ENCODE measurements around the gene KCNQ1. TPM values are rescaled to one million over a fixed set of nuclear protein-coding genes. Genes with fewer than 3 reads are reported as not detected.
A peak's percentile ranks its signal among the peaks of the same experiment; 100 is the strongest.

Gene KCNQ1
- total and polyA plus RNA-seq, 4 donors: 15.4 to 41.7 (median 26.2) TPM

DNA sequence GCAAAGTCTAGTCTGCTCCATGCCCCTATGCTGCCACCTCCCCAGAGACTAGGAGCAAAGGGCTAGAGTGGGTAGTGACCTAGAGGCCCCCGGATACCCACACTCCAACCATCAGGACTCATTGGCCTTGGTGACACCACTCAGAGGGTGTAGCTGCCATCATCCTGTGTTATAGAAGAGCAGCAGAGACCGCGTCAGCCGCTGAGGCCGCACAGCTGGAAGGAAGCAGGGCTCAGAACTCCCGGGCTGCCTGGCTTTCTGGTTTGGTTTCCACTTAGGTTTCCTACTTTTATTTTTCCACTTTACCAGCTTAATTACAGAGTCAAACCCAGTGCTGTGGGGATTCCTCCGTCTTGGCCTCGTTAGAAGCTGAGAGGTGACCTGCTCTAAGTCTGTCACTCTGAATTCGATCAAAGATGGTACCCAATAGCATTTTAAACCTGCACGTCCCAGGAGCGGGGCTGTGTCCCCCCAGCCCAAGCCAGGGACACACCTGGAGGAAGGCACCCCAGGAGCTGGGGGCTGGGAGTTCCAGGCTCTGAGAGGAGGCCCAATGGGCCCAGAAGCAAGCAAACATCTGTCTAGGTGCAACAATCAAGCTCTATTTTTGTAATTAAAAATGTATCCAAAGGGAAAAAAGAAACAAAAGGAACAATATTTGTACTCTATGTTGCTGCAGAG lies 442.8 kb downstream of the KCNQ1 start:
- Histone ChIP-seq H3K4me3 (no peak overlapping the region), H3K9me3 (ENCODE audit: control insufficient read depth in 4 of 4, insufficient read depth in 3 of 4, low read length in 3 of 4) (no peaks in the 10 kb centered on the region), H3K27ac (ENCODE audit: low read depth in 1 of 2, low read length in 1 of 2) (peak overlapping the region in 1 of 2 donors; percentile 17), H3K9ac (ENCODE audit: insufficient read depth in 1 of 2, low read length in 2 of 2) (no peak overlapping the region), H3K27me3 (ENCODE audit: control insufficient read depth in 3 of 3, insufficient read depth in 3 of 3, low read length in 2 of 3) (no peaks in the 10 kb centered on the region), H3K4me1 (ENCODE audit: control insufficient read depth in 5 of 5, insufficient read depth in 5 of 5, low read length in 5 of 5) (peaks cover 0 to 42% (median 11%) of the 10 kb centered on the region in 5 donors), H3K36me3 (ENCODE audit: control insufficient read depth in 4 of 4, insufficient read depth in 4 of 4, low read length in 4 of 4) (peaks cover 0 to 6% (median under 1%) of the 10 kb centered on the region in 4 donors)
- 76 to 79% methylated on average over 11 of the region's 11 CpGs for WGBS, 2 donors
- DNase-seq (no peak), ATAC-seq (ENCODE audit: insufficient read depth, low FRiP score) (no peak)
- TF ChIP-seq, protein P1, sequence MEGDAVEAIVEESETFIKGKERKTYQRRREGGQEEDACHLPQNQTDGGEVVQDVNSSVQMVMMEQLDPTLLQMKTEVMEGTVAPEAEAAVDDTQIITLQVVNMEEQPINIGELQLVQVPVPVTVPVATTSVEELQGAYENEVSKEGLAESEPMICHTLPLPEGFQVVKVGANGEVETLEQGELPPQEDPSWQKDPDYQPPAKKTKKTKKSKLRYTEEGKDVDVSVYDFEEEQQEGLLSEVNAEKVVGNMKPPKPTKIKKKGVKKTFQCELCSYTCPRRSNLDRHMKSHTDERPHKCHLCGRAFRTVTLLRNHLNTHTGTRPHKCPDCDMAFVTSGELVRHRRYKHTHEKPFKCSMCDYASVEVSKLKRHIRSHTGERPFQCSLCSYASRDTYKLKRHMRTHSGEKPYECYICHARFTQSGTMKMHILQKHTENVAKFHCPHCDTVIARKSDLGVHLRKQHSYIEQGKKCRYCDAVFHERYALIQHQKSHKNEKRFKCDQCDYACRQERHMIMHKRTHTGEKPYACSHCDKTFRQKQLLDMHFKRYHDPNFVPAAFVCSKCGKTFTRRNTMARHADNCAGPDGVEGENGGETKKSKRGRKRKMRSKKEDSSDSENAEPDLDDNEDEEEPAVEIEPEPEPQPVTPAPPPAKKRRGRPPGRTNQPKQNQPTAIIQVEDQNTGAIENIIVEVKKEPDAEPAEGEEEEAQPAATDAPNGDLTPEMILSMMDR (IDR thresholded peaks at IDR 0.05; ENCODE audit: control extremely low read depth, extremely low read depth): no peak

DNA sequence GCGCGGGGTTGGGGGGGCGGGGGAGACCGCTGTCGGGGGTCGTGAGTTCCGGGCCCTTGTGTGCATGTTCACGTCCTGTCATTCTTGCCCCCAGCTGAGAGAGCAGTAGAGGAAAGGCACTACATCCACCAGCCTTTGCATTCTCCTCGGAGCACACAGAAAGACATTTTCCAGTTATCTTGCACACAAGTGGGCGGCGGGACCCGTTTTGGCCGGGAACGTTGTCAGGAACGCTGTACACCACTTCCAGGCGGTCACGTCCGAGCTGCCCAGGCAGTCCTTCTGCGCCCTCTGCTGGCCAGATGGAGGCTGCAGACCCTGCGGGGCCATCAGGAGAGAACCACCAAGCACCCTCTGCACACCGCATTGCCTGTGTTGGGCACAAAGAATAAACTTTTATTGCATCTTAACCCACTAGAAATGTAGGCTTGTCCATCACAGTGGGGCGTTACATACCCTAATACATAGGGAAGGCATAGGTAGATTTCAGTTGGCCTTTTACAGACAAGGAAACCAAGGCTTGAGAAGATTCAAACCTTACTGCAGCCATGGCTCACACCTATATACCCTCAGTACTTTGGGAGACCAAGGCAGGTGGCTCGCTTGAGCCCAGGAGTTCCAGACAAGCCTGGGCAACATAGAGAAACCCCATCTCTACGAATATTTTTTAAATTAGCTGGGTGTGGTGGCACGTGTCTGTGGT lies 443.6 kb downstream of the KCNQ1 start:
- 32 to 33% methylated on average over 25 of the region's 25 CpGs for WGBS, 2 donors
- TF ChIP-seq, protein P1 (IDR thresholded peaks at IDR 0.05; ENCODE audit: control extremely low read depth, extremely low read depth): peak; percentile 99

DNA sequence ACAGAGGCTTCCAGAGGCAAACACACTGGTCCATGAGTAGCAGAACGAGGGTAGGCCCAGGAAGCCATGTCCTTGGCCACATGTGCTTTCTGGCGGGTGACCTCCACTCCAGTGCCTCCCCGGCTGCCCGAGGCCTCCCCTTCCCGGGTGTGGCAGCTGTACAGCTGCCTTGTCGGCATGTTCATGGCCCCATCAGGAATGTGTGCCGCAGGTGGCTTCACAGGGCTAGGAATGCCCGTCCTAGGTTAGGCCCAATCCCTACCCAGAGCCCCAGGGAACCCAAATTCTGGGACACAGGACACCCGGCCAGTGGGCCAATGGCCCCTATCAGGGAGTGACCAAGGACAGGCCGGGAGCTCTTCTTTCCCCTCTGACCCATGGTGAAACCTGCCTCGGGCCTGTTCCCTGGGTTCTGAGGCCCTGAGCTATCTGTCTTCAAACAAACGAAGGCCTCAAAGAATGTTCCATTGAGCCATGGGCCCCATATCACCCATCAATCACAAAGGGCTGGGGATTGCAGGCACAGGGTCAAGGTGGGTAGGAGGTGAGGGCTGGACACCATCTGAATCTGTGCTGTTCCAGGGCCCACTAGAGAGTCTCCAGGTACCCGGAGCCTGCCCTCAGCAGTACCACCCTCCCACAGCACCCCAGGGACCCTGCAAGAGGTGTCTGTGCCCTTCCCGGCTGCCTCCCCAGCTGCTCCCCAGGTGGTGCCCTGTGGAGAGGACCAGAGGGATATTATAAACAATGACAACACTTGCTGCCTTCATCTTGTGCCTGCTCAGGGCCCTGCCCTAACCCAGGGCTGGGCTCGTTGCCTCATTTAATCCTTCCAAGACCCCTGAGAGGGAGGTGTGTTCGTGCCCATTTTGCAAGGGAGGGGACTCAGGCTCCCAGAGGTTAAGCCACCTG lies 444.8 kb downstream of the KCNQ1 start:
- no peaks in the 10 kb centered on the region for H3K27me3 ChIP-seq (ENCODE audit: control insufficient read depth in 3 of 3, insufficient read depth in 3 of 3, low read length in 2 of 3)
- no peak overlapping the region for H3K4me3 ChIP-seq
- no peak overlapping the region for H3K9ac ChIP-seq (ENCODE audit: insufficient read depth in 1 of 2, low read length in 2 of 2)
- 84 to 93% methylated on average over 15 to 16 of the region's 16 CpGs for WGBS, 2 donors
- no peaks in the 10 kb centered on the region for H3K9me3 ChIP-seq (ENCODE audit: control insufficient read depth in 4 of 4, insufficient read depth in 3 of 4, low read length in 3 of 4)
- no peak overlapping the region for H3K27ac ChIP-seq (ENCODE audit: low read depth in 1 of 2, low read length in 1 of 2)
- ATAC-seq (ENCODE audit: insufficient read depth, low FRiP score): no peak
- TF ChIP-seq, protein P1 (IDR thresholded peaks at IDR 0.05; ENCODE audit: control extremely low read depth, extremely low read depth): no peak
- no peak for DNase-seq
- H3K36me3 ChIP-seq (ENCODE audit: control insufficient read depth in 4 of 4, insufficient read depth in 4 of 4, low read length in 4 of 4): no peaks in the 10 kb centered on the region
- peaks cover 0 to 38% (median 16%) of the 10 kb centered on the region in 5 donors for H3K4me1 ChIP-seq (ENCODE audit: control insufficient read depth in 5 of 5, insufficient read depth in 5 of 5, low read length in 5 of 5)

More for the DNA sequence above, 443.6 kb downstream of the KCNQ1 start:
- Histone ChIP-seq H3K4me1 (ENCODE audit: control insufficient read depth in 5 of 5, insufficient read depth in 5 of 5, low read length in 5 of 5) (peaks cover 0 to 39% (median 16%) of the 10 kb centered on the region in 5 donors), H3K36me3 (ENCODE audit: control insufficient read depth in 4 of 4, insufficient read depth in 4 of 4, low read length in 4 of 4) (no peaks in the 10 kb centered on the region), H3K4me3 (no peak overlapping the region), H3K9ac (ENCODE audit: insufficient read depth in 1 of 2, low read length in 2 of 2) (no peak overlapping the region), H3K9me3 (ENCODE audit: control insufficient read depth in 4 of 4, insufficient read depth in 3 of 4, low read length in 3 of 4) (no peaks in the 10 kb centered on the region), H3K27me3 (ENCODE audit: control insufficient read depth in 3 of 3, insufficient read depth in 3 of 3, low read length in 2 of 3) (no peaks in the 10 kb centered on the region), H3K27ac (ENCODE audit: low read depth in 1 of 2, low read length in 1 of 2) (no peak overlapping the region)
- ATAC-seq (ENCODE audit: insufficient read depth, low FRiP score) (peak; percentile 43), DNase-seq (peak; percentile 93 to 94 (median 94))
